Head of caudate nucleus (tissue), 42 donors: ENCODE results near the gene HDDC3.

Experiments used
- DNase-seq, 42 donors: peaks; one replicate each; pipeline versions ENCODE4 v3.0.0 to v3.0.0-alpha.2; 2020 to 2021; ENCODE audit warnings: mixed read lengths in 7 of 42
- intact Hi-C: fragments of 100-400 bp; cut with DNase I; formaldehyde crosslinking; loops from one replicate; pipeline ENCODE4 v1.15.0; 2022

Gene HDDC3

DNA sequence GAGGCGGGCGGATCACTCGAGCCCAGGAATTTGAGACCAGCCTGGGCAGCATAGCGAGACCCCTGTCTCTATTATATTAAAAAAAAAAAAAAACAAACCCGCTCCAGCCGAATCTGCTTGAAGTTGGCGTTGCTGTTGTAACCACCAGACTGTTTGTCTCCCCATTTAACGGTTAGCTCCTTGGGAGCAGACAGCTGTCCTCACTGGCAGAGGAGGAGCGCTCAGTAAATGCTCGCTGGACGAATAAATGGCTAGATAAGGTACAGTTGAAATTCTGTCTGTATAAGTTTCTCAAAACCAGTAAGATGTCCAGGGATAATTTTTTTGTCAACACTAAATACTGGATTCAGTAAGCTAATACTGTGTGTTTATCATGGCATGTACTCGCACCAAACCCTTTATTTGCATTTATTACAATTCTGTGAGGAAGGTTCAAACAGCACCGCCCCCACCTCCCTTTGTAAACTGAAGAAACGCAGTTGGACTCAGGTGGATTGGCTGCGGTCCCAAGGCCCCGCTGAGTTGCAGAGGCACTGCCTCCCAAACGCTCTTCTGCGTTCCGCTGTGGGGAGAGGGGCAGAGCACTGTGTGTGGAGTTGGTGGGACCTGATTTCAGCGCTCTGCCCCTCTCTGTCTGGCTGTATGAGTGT lies 23.4 kb upstream of the HDDC3 start:
- intact Hi-C loops: loop anchor here (5.0 to 10.0 kb wide), 3 partner anchors 69 to 317 kb away; partner anchors contain the start of gene VPS33B
- DNase-seq: no peak

DNA sequence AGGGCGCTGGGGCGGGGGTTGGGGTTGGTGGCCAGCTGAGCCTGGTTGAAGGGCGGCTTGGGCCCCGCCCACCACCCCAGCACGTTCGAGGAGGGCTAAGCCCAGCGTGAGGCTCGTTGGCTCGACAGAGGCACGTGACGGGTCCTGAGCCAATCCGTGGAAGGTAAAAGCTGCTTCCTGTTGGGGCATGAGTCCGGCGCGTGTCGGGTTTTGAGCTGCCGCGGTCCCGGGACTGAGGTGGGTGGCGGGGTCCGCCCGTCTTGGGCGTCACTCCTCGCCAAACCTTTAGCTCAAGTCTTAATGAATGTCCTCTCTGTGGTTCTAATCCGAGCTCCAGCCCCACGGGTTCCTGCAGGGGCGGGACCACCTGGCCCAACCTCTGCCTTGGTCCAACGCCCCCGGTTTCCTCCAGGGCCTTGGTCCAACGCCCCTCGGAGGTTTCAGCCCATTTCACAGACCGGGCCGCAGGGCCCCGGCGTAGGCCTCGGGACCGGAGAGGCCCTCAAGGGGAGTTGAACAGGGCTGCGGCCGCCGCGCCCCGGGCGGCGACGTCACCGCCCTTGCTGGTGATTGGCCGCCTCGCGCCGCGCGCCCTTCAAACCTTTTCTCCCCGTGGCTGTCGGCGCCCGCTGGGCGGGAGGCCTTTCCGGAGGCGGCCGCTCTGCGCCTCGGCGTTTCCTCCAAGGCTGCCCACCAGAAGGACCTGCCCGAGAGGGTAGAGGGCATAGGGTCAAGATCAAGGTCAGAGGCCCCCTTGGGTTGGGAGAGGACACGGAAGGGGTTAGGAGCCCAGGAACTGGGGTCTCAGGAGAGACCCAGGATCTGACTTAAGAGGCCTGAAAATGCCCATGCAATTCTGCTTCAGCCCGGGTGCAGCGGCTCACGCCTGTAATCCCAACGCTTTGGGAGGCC lies 22.6 kb upstream of the HDDC3 start, which contains the start of gene RCCD1:
RCCD1 (plus strand) TSS at position 173 of the 912 bp plus-strand sequence. CDS start 1,851 bp downstream, outside the sequence.
- intact Hi-C loops: loop anchor here (5.0 to 10.0 kb wide), 3 partner anchors 70 to 317 kb away; partner anchors contain the start of gene VPS33B
- peak; percentile 94 to 99 (median 97) for DNase-seq

DNA sequence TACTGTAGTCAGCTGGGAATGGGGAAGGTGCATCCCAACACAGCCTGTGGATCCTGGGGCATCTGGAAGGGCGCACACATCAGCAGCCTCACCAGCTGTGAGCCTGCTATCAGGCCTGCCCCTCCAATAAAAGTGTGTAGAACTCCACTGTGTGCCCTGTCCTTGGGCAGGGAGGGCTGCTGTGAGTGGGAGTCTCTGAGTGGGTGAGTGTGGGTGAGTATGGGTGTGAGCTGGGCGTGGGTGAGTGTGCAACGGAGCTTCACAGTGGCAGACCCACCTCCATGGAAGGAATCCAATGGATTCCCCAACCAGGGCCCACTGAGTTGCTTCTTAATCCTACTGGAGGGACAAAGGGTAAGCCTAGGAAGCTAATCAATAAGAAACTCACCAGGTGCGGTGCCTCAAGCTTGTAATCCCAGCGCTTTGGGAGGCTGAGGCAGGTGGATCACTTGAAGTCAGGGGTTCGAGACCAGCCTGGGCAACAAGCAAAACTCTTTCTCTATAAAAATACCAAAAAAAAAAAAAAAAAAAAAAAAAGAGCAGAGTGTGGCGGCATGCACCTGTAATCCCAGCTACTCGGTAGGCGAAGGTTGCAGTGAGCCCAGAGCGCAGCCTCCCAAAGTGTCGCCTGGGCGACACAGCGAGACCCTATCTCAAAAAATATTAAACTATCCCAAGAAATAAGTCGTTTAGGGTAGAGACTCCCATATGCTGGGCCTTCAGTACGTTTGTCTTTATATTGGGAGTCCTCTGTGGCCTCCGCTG lies 21.8 kb upstream of the HDDC3 start:
- no peak for DNase-seq

DNA sequence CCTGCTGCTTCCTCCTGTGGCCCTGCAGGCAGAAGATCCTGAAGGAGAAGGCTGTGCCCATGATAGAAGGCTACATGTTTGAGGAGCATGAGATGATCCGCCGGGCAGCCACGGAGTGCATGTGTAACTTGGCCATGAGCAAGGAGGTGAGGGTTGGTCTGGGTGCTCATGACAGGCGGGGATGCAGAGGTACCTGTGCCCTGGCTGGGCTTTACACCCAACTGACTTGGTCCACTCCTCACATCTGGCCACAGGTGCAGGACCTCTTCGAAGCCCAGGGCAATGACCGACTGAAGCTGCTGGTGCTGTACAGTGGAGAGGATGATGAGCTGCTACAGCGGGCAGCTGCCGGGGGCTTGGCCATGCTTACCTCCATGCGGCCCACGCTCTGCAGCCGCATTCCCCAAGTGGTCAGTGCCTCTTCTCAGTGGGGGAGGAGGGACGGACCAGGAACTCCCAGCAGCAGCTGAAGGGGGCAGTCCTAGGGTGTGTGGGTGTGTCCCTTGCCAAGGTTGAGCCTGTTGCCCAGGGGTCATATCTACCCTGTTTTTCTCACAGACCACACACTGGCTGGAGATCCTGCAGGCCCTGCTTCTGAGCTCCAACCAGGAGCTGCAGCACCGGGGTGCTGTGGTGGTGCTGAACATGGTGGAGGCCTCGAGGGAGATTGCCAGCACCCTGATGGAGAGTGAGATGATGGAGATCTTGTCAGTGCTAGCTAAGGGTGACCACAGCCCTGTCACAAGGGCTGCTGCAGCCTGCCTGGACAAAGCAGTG lies 20.7 kb upstream of the HDDC3 start:
- DNase-seq: no peak
- intact Hi-C loops: loop anchor here (10.0 kb wide), 1 partner anchor 72 kb away; the partner anchor contains the start of gene VPS33B

More for the DNA sequence above, 21.8 kb upstream of the HDDC3 start:
- intact Hi-C loops: loop anchor here (10.0 kb wide), 1 partner anchor 71 kb away; the partner anchor contains the start of gene VPS33B

DNA sequence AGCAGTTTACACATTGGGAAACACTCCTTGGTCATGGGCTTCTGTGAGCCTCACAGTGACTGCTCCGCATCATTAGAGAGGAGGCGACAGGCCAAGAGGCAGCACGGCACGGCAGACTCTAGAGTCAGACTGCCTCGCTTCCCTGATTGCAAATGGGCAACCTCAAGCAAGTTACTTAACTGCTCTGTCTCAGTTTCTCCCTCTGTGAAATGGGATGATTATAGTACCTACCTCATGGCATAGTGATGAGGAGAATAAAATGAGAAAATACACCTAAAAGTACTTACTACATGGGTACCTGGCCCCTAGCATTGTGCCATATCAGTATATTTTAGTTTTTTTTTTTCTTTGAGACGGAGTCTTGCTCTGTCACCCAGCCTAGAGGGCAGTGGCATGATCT lies 18.3 kb upstream of the HDDC3 start:
- intact Hi-C loops: loop anchor here (10.0 kb wide), 1 partner anchor 74 kb away; the partner anchor contains the start of gene VPS33B
- DNase-seq: no peak

DNA sequence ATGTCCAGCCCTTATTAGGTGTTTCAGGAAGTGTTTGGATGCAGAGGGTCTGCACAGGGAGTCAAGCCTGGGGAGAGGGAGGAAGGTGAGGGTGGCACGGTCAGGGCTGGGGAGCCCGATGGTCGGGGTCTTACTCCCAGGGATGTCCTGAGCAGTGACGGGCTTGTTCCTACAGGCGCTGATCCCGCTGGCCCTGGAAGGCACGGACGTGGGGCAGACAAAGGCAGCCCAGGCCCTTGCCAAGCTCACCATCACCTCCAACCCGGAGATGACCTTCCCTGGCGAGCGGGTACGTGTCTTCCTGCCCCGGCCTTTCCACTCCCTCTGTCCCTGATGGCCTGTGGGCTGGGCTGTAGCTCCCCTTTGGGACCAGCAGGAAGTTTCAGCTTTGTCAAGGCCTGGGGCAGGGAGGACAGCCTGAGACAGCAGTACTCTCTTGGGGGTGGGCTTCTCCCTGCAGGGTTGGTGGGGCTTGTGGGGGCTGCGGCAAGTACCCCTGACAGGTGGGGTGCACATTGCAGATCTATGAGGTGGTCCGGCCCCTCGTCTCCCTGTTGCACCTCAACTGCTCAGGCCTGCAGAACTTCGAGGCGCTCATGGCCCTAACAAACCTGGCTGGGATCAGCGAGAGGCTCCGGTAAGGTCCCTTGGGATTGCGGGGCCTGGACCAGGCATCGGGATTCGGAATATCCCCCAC lies 17.8 kb upstream of the HDDC3 start:
- DNase-seq: no peak
- intact Hi-C loops: loop anchor here (10.0 kb wide), 1 partner anchor 75 kb away; the partner anchor contains the start of gene VPS33B

DNA sequence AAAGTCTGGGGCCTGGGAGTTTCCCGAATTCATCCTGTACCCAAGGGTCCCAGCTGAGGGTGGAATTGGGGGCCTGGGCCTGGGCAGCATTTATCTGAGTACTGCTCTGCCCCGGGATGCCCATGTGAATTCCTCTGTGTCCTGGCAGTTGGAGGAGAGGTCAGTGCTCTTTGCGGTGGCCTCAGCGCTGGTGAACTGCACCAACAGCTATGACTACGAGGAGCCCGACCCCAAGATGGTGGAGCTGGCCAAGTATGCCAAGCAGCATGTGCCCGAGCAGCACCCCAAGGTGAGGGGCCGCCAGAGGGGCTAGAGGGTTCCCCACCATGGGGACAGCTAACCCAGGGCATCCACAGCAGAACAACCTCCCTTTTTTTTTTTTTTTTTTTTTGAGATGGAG lies 16.2 kb upstream of the HDDC3 start:
- intact Hi-C loops: no loop called here
- no peak for DNase-seq

DNA sequence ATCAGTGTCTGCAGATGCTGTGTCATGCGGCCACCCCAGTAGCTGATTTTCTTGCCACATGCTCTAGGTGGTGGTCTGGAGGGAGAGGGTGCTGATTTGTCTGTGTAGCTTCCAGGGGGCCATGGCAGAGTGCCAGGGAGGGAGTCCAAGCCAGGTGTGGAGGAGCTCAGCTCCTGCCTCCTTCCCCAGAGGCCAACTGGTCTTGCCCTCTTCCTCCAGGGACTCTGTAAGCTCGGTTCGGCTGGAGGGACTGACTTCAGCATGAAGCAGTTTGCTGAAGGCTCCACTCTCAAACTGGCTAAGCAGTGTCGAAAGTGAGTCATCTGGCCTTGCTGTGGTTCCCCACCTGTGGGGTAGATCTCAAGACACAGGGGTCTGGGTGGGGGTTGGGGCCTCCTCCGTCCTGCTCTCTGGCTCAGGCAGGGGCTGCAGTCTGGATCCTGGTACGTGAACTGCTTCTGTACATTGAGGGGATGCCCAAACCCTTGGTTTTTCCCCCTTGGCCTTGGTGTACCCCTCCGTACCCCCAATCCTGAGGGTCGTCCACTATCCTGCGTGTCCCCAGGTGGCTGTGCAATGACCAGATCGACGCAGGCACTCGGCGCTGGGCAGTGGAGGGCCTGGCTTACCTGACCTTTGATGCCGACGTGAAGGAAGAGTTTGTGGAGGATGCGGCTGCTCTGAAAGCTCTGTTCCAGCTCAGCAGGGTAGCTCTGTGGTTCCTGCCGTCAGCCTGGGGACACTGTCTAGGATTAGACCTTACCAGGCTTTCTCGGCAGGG lies 15.4 kb upstream of the HDDC3 start:
- no peak for DNase-seq
- intact Hi-C loops: no loop called here

DNA sequence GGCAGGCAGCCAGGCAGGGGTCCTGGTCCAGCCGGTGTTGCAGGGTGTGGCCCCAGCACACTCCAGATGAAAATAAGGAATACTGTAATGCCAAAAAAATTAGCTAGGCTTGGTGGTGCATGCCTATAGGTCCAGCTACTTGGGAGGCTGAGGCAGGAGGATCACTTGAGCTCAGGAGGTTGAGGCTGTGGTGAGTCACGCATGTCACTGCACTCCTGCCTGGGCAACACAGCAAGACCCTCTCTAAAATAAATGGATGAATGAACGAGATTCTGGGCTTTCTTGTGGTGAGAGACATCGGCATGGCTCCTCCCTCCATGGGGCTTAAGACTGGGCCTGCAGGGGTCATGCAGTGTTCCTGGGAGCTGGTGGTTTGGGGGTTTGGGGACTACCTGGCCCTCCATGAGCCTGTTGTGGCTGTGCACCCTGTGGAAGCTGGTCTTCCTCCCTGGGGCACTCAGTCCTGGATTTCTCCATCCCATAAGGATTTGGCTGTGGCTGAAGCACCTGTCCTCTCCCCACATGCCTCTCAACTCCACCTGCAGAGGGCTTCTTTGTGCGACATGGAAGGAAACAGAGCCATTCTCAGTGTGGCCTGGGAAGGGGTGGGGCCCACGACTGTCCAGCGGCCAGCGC lies 14.7 kb upstream of the HDDC3 start:
- no peak for DNase-seq
- intact Hi-C loops: no loop called here

DNA sequence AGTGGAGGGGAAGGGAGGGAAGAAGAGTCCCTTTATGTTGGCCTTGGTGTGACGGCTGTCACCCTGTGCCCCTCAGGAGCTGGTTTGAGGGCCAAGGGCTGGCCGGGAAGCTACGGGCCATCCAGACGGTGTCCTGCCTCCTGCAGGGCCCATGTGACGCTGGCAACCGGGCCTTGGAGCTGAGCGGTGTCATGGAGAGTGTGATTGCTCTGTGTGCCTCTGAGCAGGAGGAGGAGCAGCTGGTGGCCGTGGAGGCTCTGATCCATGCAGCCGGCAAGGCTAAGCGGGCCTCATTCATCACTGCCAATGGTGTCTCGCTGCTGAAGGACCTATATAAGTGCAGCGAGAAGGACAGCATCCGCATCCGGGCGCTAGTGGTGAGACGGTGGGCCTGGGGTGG lies 14.2 kb upstream of the HDDC3 start:
- intact Hi-C loops: no loop called here
- no peak for DNase-seq

DNA sequence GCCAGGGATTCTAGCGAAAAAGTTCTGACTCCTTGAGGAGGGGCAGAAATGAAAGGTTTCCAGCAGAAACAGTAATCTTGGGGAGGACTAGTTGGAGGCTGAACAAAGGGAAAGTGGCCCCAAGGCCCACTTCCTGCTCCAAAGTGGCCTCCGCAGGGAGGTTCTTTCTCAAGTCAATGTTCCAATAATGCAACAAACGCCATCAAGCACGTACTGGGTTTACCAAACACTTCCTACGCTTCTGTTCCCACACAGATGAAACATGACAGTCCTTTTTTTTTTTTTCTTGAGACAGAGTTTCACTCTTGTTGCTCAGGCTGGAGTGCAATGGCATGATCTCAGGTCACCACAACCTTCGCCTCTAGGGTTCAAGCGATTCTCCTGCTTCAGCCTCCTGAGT lies 12.7 kb upstream of the HDDC3 start:
- intact Hi-C loops: no loop called here
- no peak for DNase-seq

DNA sequence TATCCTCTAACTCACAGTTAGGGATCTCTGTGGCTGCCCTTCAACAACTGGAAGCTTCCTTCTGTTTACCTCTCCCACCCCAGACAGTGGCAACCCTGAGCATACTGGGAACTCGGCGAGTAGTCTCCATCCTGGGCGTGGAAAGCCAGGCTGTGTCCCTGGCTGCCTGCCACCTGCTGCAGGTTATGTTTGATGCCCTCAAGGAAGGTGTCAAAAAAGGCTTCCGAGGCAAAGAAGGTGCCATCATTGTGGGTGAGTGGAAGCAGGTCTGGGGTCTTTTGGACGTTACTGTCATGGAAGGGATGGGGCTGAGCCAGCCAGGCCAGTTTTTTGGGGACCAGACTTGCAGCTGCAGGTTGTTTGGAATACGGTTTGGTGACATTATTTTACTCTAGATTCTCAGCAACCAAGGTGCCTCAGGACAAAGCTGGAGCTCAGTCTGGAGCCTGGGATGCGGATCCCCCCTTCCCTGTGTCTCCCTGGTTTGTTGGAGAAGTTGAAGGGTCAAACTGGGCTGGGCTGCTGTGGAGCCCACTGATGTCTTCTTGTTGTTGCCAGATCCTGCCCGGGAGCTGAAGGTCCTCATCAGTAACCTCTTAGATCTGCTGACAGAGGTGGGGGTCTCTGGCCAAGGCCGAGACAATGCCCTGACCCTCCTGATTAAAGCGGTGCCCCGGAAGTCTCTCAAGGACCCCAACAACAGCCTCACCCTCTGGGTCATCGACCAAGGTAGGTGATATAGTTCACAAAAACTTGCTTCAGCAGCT lies 10.2 kb upstream of the HDDC3 start:
- no peak for DNase-seq
- intact Hi-C loops: no loop called here

DNA sequence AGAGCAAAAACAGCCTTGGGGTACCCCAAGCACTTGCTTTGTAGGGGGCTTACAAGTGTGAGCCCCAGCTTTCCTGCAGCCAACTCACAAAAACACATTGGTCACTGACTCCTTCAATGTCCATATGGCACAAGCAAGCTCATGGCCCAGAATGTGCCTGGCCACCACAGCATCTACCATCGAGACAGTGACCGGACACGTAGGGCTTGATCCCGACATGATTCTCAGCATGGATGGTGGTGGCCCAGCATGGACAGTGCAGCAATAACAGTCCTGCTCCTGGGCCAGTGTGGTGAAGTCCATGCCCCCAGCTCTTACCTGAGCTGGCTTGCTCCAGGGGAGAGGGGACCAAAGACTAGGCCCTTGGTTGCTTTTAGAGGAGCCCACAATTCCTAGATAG lies 8.7 kb upstream of the HDDC3 start:
- intact Hi-C loops: no loop called here
- DNase-seq: no peak

DNA sequence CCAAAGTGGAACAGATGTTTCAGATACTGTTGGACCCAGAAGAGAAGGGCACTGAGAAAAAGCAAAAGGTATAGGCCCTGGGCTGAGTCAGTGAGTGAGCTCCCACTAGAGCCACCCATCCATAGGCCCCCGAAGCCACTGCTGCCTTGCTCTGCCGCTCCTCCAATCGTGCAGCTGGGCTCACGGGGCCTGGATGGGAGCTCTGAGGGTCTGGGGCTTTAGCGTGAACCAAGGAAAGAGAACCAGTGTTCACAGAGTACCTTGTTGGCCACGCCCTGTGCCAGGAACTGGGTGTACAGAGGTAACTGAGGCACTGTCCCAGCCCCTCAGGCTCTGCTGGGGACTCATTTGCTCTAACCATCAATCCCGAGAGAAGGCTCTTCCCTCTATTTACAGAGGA lies 7.4 kb upstream of the HDDC3 start:
- intact Hi-C loops: no loop called here

DNA sequence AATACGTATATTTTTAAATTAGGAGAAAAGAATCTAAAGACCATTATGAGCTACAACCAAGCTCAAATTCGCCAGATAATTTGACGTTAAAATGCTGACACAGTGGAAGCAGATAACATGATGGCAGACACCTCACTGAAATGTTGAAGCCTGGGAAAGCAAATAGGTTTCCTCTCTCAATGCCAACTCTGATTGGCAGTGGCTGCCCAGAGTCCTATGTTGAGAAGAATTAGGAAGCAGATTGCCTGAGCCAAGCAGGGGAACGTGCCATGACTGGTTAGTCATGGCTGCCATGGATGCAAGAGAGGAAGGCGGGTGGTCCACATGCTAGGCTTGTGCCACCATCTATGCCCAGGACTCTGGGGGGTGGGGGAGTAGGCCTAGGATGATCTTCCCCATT lies 5.9 kb upstream of the HDDC3 start:
- intact Hi-C loops: no loop called here
- DNase-seq: no peak

More for the DNA sequence above, 7.4 kb upstream of the HDDC3 start:
- no peak for DNase-seq

DNA sequence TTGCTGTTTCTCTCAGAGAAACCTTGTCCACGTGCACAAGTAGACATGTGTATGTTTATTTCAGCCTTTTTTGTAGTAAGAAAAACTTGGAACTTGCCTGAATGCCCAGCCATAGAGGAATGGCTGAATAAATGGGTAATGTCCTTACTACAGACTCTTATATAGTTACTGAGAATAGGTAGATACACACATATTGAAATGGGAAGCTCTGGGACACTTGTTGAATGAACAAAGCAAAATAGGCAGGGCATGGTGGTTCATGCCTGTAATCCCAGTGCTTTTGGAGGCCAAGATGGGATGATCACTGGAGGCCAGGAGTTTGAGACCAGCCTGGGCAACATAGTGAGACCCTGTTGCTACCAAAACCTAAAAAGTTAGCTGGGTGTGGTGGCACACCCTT lies 4.5 kb upstream of the HDDC3 start:
- no peak for DNase-seq
- intact Hi-C loops: no loop called here
